ENCODE results near the gene C1orf50.
"Not testable (repeated sequence)": the region's sequence is repeated elsewhere in the genome, so short reads cannot be mapped to it uniquely, and the experiment has no call there.

C1orf50 gene

GRCh38 chr1:42740851-42741580, 26.0 kb upstream of the C1orf50 start:
- DNase-seq: no peak

GRCh38 chr1:42741706-42742105, 25.3 kb upstream of the C1orf50 start:
- no peak for DNase-seq

GRCh38 chr1:42742141-42742540, 24.9 kb upstream of the C1orf50 start:
- DNase-seq: no peak

- DNase-seq: no peak
These were observed 24.3 kb upstream of the C1orf50 start for GRCh38 chr1:42742617-42743316.

- no peak for DNase-seq
These were observed 23.5 kb upstream of the C1orf50 start for GRCh38 chr1:42743317-42744147.

- DNase-seq: no peak
These were observed 23.0 kb upstream of the C1orf50 start for GRCh38 chr1:42744148-42744413.

- DNase-seq: no peak
These were observed 21.2 kb upstream of the C1orf50 start for GRCh38 chr1:42745851-42746250.

- no peak for DNase-seq
These were observed 20.5 kb upstream of the C1orf50 start for GRCh38 chr1:42746436-42747105.

GRCh38 chr1:42747125-42747524, 19.9 kb upstream of the C1orf50 start:
- peak; percentile 44 for DNase-seq

- no peak for DNase-seq
These were observed 19.0 kb upstream of the C1orf50 start for GRCh38 chr1:42748021-42748420.

- no peak for DNase-seq
These were observed 18.3 kb upstream of the C1orf50 start for GRCh38 chr1:42748461-42749410.

- DNase-seq: no peak
These were observed 17.0 kb upstream of the C1orf50 start for GRCh38 chr1:42750041-42750440.

GRCh38 chr1:42751511-42752070, 15.5 kb upstream of the C1orf50 start:
- DNase-seq: not testable (repeated sequence)

- no peak for DNase-seq
These were observed 14.8 kb upstream of the C1orf50 start for GRCh38 chr1:42752284-42752683.

- no peak for DNase-seq
These were observed 14.0 kb upstream of the C1orf50 start for GRCh38 chr1:42753070-42753469.

GRCh38 chr1:42756956-42757891, 9.8 kb upstream of the C1orf50 start:
- no peak for DNase-seq

GRCh38 chr1:42757892-42758275, 9.2 kb upstream of the C1orf50 start:
- DNase-seq: no peak

- DNase-seq: no peak
These were observed 8.4 kb upstream of the C1orf50 start for GRCh38 chr1:42758641-42759040.

GRCh38 chr1:42759114-42759513, 7.9 kb upstream of the C1orf50 start:
- no peak for DNase-seq

- no peak for DNase-seq
These were observed 5.5 kb upstream of the C1orf50 start for GRCh38 chr1:42761567-42761966.

GRCh38 chr1:42762269-42762668, 4.8 kb upstream of the C1orf50 start:
- DNase-seq: no peak

All from activated CD4-positive, CD25-positive, alpha-beta regulatory T cell treated with anti-CD3 and anti-CD28 coated beads, Interleukin-2, amount 50 U/mL, for 72 hours (primary cell).